OCI-LY1 (cell line): ENCODE measurements around the gene ME3.

ENCODE experiments used
- H2AFZ ChIP-seq: fragments of 200-600 bp; sonication (generic), shearing (Covaris generic); 2 replicates; pipeline ENCODE4 v1.6.0; 2014; ENCODE audit warnings: antibody characterized with exemption, mild to moderate bottlenecking, low read length
- H3F3A ChIP-seq: fragments of 200-600 bp; sonication (generic), shearing (Covaris generic); 2 replicates; pipeline ENCODE4 v1.6.0; 2014; ENCODE audit warnings: mild to moderate bottlenecking, antibody characterized with exemption, low read length, moderate library complexity; ENCODE audit not compliant: insufficient read depth
- H3K27ac ChIP-seq: fragments of 200-600 bp; sonication (generic); 2 replicates; pipeline ENCODE4 v1.5.1; 2014; ENCODE audit warnings: low read length, mixed run types, mild to moderate bottlenecking, low read depth; ENCODE audit not compliant: poor library complexity, severe bottlenecking
- H3K27me3 ChIP-seq: fragments of 200-600 bp; sonication (generic); 2 replicates; pipeline ENCODE4 v1.6.0; 2014; ENCODE audit warnings: antibody characterized with exemption, mild to moderate bottlenecking, low read length, moderate library complexity; ENCODE audit not compliant: insufficient read depth
- H3K36me3 ChIP-seq: fragments of 200-600 bp; sonication (generic); 2 replicates; pipeline ENCODE4 v1.6.1; 2014; ENCODE audit warnings: mild to moderate bottlenecking, antibody characterized with exemption, low read length, moderate library complexity, mixed read lengths; ENCODE audit not compliant: insufficient read depth
- H3K4me1 ChIP-seq: fragments of 200-600 bp; sonication (generic); 2 replicates; pipeline ENCODE4 v1.5.1; 2014; ENCODE audit warnings: mild to moderate bottlenecking, low read length, moderate library complexity; ENCODE audit not compliant: insufficient read depth, severe bottlenecking
- H3K4me2 ChIP-seq: fragments of 200-600 bp; sonication (generic), shearing (Covaris generic); 2 replicates; pipeline ENCODE4 v1.6.1; 2014; ENCODE audit warnings: low read length
- H3K4me3 ChIP-seq: fragments of 200-600 bp; sonication (generic); 2 replicates; pipeline ENCODE4 v1.5.1; 2014; ENCODE audit warnings: low read length, low read depth, mild to moderate bottlenecking, mixed read lengths; ENCODE audit not compliant: poor library complexity, severe bottlenecking
- H3K79me2 ChIP-seq: fragments of 200-600 bp; shearing (Covaris generic); 2 replicates; pipeline ENCODE4 v1.6.1; 2016; ENCODE audit warnings: mixed run types, low read length, mixed read lengths; ENCODE audit not compliant: insufficient read depth
- H3K9ac ChIP-seq: fragments of 200-600 bp; sonication (generic), shearing (Covaris generic); 2 replicates; pipeline ENCODE4 v1.6.1; 2014; ENCODE audit warnings: mild to moderate bottlenecking, low read length, mixed read lengths
- H3K9me2 ChIP-seq: fragments of 200-600 bp; sonication (generic), shearing (Covaris generic); 2 replicates; pipeline ENCODE4 v1.6.1; 2014; ENCODE audit warnings: low read depth, mild to moderate bottlenecking, low read length, mixed read lengths
- H3K9me3 ChIP-seq: fragments of 200-600 bp; shearing (Covaris generic); 2 replicates; pipeline ENCODE4 v1.6.1; 2014; ENCODE audit warnings: low read length, mixed read lengths
- H4K20me1 ChIP-seq: fragments of 200-600 bp; sonication (generic), shearing (Covaris generic); 2 replicates; pipeline ENCODE4 v1.6.0; 2016; ENCODE audit warnings: mild to moderate bottlenecking, low read length; ENCODE audit not compliant: insufficient read depth
- CTCF ChIP-seq: fragments of 200-600 bp; sonication (generic), shearing (Covaris generic); IDR thresholded peaks from 2 replicates; pipeline ENCODE4 v1.5.1; 2017; ENCODE audit warnings: mild to moderate bottlenecking, antibody characterized with exemption, low read length, moderate library complexity, mixed read lengths
- EZH2 ChIP-seq: fragments of 200-600 bp; sonication (generic), shearing (Covaris generic); IDR thresholded peaks from 2 replicates; pipeline ENCODE4 v1.8.0; 2017; ENCODE audit warnings: borderline replicate concordance, mixed run types, mild to moderate bottlenecking, antibody characterized with exemption, low read length, moderate library complexity, mixed read lengths

The ME3 gene

GRCh38 chr11:86570020-86570419 lies 102.4 kb downstream of the ME3 start:
- no peaks in the 10 kb centered on the region for H3K79me2 ChIP-seq

GRCh38 chr11:86569109-86569508 lies 103.3 kb downstream of the ME3 start:
- no peaks in the 10 kb centered on the region for H3F3A ChIP-seq
- H3K79me2 ChIP-seq, result no peaks in the 10 kb centered on the region
- no peaks in the 10 kb centered on the region for H4K20me1 ChIP-seq
- H3K27ac ChIP-seq, result no peak overlapping the region
- H3K27me3 ChIP-seq, result no peaks in the 10 kb centered on the region; the same call in 1 of the 2 replicates
- H3K9me3 ChIP-seq, result no peaks in the 10 kb centered on the region
- no peaks in the 10 kb centered on the region for H3K4me1 ChIP-seq
- H3K4me3 ChIP-seq, result no peak overlapping the region
- H3K4me2 ChIP-seq, result no peak overlapping the region
- TF ChIP-seq EZH2 (no peak), CTCF (no peak)
- no peak overlapping the region for H3K9ac ChIP-seq
- H3K9me2 ChIP-seq, result no peaks in the 10 kb centered on the region
- H2AFZ ChIP-seq, result no peak overlapping the region
- no peaks in the 10 kb centered on the region for H3K36me3 ChIP-seq

More at GRCh38 chr11:86570020-86570419, 102.4 kb downstream of the ME3 start:
- Histone ChIP-seq H2AFZ (no peak overlapping the region), H3K27me3 (no peaks in the 10 kb centered on the region; the same call in 1 of the 2 replicates), H3K4me1 (no peaks in the 10 kb centered on the region), H3K27ac (no peak overlapping the region), H3F3A (no peaks in the 10 kb centered on the region), H3K9me2 (no peaks in the 10 kb centered on the region), H3K36me3 (no peaks in the 10 kb centered on the region), H3K9me3 (no peaks in the 10 kb centered on the region), H3K4me3 (no peak overlapping the region), H3K4me2 (no peak overlapping the region), H4K20me1 (no peaks in the 10 kb centered on the region), H3K9ac (no peak overlapping the region)
- no peak for TF ChIP-seq CTCF
- no peak for TF ChIP-seq EZH2

- no peak overlapping the region for H3K27ac ChIP-seq
- no peaks in the 10 kb centered on the region for H3F3A ChIP-seq
- H4K20me1 ChIP-seq, result no peaks in the 10 kb centered on the region
- no peaks in the 10 kb centered on the region for H3K79me2 ChIP-seq
- TF ChIP-seq EZH2 (no peak), CTCF (no peak)
- no peaks in the 10 kb centered on the region for H3K36me3 ChIP-seq
- H2AFZ ChIP-seq, result no peak overlapping the region
- no peak overlapping the region for H3K4me2 ChIP-seq
- H3K27me3 ChIP-seq, result no peaks in the 10 kb centered on the region; the same call in 1 of the 2 replicates
- H3K9me2 ChIP-seq, result no peaks in the 10 kb centered on the region
- no peak overlapping the region for H3K9ac ChIP-seq
- no peak overlapping the region for H3K4me3 ChIP-seq
- no peaks in the 10 kb centered on the region for H3K4me1 ChIP-seq
- no peaks in the 10 kb centered on the region for H3K9me3 ChIP-seq
Measured at GRCh38 chr11:86565801-86566312, 106.6 kb downstream of the ME3 start.
